Retinal pigment epithelial cell (primary cell): ENCODE results near the gene SMIM45.
A peak's percentile ranks its signal among the peaks of the same experiment; 100 is the strongest.

ENCODE experiments used
- DNase-seq: peaks from one replicate; pipeline ENCODE4 v3.0.0-alpha.2; 2010; ENCODE audit warnings: low read depth
- H3K4me3 ChIP-seq: 2 replicates; pipeline ENCODE4 v1.5.1; 2011; ENCODE audit warnings: mild to moderate bottlenecking, low read length, control low read depth, moderate library complexity
- CTCF ChIP-seq: conservative IDR thresholded peaks from 2 replicates; pipeline ENCODE4 v1.5.1; 2011; ENCODE audit warnings: low read depth, low read length, control low read depth, inconsistent platforms

The SMIM45 gene

GRCh38 chr22:41966607-41967240 is 14.8 kb downstream of the SMIM45 start:
- H3K4me3 ChIP-seq: no peak overlapping the region
- DNase-seq: peak; percentile 43
- peak; percentile 43 for TF ChIP-seq CTCF

- no peak for TF ChIP-seq CTCF
- DNase-seq: no peak
- no peak overlapping the region for H3K4me3 ChIP-seq
These were observed 16.7 kb downstream of the SMIM45 start for GRCh38 chr22:41968601-41969000.

GRCh38 chr22:41969110-41969646 is 17.2 kb downstream of the SMIM45 start, which contains the start of gene SEPTIN3:
Gene SEPTIN3, plus strand, starts transcription at chr22:41969443. Its CDS starts 2,050 bp downstream, at chr22:41971493.
- DNase-seq: no peak
- no peak for TF ChIP-seq CTCF
- no peak within 1 kb of the TSS for H3K4me3 ChIP-seq

GRCh38 chr22:41970601-41971000 is 18.7 kb downstream of the SMIM45 start:
- H3K4me3 ChIP-seq: no peak overlapping the region
- no peak for DNase-seq
- no peak for TF ChIP-seq CTCF

- no peak for TF ChIP-seq CTCF
- H3K4me3 ChIP-seq: no peak overlapping the region
- no peak for DNase-seq
These were observed 19.5 kb downstream of the SMIM45 start for GRCh38 chr22:41971431-41971830.

- no peak for DNase-seq
- no peak overlapping the region for H3K4me3 ChIP-seq
- no peak for TF ChIP-seq CTCF
These were observed 22.8 kb downstream of the SMIM45 start for GRCh38 chr22:41974691-41975290.
